Parathyroid adenoma (tissue), 2 donors: ENCODE data around the gene CCN6.
A peak's percentile ranks its signal among the peaks of the same experiment; 100 is the strongest.

Source experiments
- H2AFZ ChIP-seq: fragments of 300-600 bp; sonication (generic); one replicate; pipeline ENCODE4 v1.7.0; 2017; ENCODE audit warnings: antibody characterized with exemption, mild to moderate bottlenecking
- H3K27ac ChIP-seq: fragments of 300-600 bp; sonication (generic); one replicate; pipeline ENCODE4 v1.7.0; 2017
- H3K27me3 ChIP-seq: fragments of 300-600 bp; sonication (generic); one replicate; pipeline ENCODE4 v1.7.0; 2017; ENCODE audit warnings: low read length; ENCODE audit not compliant: control insufficient read depth, insufficient read depth
- H3K36me3 ChIP-seq: fragments of 300-600 bp; sonication (generic); one replicate; pipeline ENCODE4 v1.7.0; 2017; ENCODE audit warnings: low read length; ENCODE audit not compliant: control insufficient read depth, insufficient read depth
- H3K4me1 ChIP-seq: fragments of 300-600 bp; sonication (generic); one replicate; pipeline ENCODE4 v1.7.0; 2017; ENCODE audit warnings: control low read depth
- H3K4me2 ChIP-seq: fragments of 300-600 bp; sonication (generic); one replicate; pipeline ENCODE4 v1.7.0; 2017; ENCODE audit warnings: low read length
- H3K4me3 ChIP-seq: fragments of 300-600 bp; sonication (generic); one replicate; pipeline ENCODE4 v1.7.0; 2017; ENCODE audit warnings: low read depth, low read length
- H3K79me2 ChIP-seq: fragments of 300-600 bp; sonication (generic); one replicate; pipeline ENCODE4 v1.7.0; 2017; ENCODE audit warnings: control low read depth
- H3K9ac ChIP-seq: fragments of 300-600 bp; sonication (generic); one replicate; pipeline ENCODE4 v1.7.0; 2017; ENCODE audit warnings: mild to moderate bottlenecking
- H3K9me3 ChIP-seq: fragments of 300-600 bp; sonication (generic); one replicate; pipeline ENCODE4 v1.7.0; 2017; ENCODE audit warnings: low read length; ENCODE audit not compliant: control insufficient read depth
- TF ChIP-seq, protein P1 (sequence below): fragments of 300-600 bp; sonication (generic); IDR thresholded peaks from one replicate; pipeline ENCODE4 v1.7.0; 2017; ENCODE audit warnings: antibody characterized with exemption, mild to moderate bottlenecking
- donor health status: primary hyperparathyroidism.

Gene CCN6

DNA sequence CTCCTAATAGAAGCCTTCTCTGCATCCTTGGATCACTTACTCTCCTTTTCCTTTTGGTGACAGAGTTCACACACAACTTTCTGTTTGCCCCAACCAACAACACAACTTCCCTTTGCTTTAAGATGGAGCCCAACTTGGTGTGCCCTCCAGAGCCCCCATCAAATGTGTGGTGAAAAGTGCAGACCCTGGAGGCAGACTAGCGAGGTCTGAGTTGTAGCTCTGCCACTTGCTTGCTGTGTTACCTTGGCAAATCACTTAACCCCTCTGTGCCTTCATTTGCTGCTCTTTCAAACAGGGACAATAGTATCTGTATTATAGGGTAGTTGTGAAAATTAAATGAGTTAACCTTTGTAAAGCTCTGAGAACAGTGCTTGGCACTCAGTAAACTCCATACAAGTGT lies 34.3 kb upstream of the CCN6 start:
- Histone ChIP-seq H3K79me2 (no peaks in the 10 kb centered on the region), H3K4me1 (no peaks in the 10 kb centered on the region), H3K4me2 (no peak overlapping the region), H3K9ac (no peak overlapping the region), H3K9me3 (no peaks in the 10 kb centered on the region), H3K36me3 (peaks cover 3% of the 10 kb centered on the region), H3K27me3 (no peaks in the 10 kb centered on the region), H3K27ac (peak overlapping the region; percentile 21), H2AFZ (no peak overlapping the region), H3K4me3 (no peak overlapping the region)
- TF ChIP-seq, protein P1, sequence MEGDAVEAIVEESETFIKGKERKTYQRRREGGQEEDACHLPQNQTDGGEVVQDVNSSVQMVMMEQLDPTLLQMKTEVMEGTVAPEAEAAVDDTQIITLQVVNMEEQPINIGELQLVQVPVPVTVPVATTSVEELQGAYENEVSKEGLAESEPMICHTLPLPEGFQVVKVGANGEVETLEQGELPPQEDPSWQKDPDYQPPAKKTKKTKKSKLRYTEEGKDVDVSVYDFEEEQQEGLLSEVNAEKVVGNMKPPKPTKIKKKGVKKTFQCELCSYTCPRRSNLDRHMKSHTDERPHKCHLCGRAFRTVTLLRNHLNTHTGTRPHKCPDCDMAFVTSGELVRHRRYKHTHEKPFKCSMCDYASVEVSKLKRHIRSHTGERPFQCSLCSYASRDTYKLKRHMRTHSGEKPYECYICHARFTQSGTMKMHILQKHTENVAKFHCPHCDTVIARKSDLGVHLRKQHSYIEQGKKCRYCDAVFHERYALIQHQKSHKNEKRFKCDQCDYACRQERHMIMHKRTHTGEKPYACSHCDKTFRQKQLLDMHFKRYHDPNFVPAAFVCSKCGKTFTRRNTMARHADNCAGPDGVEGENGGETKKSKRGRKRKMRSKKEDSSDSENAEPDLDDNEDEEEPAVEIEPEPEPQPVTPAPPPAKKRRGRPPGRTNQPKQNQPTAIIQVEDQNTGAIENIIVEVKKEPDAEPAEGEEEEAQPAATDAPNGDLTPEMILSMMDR = no peak

DNA sequence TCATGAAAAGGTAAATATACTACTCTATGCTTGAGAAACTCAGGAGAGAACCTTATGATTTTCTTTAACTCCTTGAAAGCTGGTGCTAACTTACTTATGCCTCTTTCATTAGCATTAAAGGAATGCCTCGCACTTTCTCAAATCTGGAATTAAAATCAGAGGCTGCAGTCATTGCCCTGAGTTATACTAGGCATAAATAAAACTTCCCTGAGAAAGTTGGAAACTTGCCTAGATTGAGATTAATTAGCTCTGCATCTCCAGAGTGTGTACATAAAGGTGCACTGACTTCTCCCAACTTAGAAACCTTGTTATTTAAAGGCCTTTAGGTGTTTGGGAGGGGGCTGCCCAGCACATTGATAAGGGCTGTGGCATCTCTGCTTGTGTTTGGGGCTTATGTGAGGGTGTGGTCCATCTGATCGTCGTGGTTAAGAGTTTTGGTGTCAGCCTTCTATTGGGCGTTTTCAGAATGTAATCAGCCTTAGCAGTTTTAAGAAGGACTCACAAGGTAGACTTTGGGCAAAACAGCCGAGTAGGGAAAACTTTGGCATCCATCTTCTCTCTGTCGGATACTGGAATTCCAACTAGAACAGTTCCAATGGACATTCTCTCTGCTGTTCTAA lies 32.1 kb upstream of the CCN6 start:
- Histone ChIP-seq H3K4me2 (no peak overlapping the region), H3K27ac (no peak overlapping the region), H3K9me3 (no peaks in the 10 kb centered on the region), H3K79me2 (no peaks in the 10 kb centered on the region), H3K27me3 (no peaks in the 10 kb centered on the region), H3K4me3 (no peak overlapping the region), H2AFZ (no peak overlapping the region), H3K4me1 (no peaks in the 10 kb centered on the region), H3K9ac (no peak overlapping the region), H3K36me3 (peaks cover 3% of the 10 kb centered on the region)
- TF ChIP-seq, protein P1 = no peak

DNA sequence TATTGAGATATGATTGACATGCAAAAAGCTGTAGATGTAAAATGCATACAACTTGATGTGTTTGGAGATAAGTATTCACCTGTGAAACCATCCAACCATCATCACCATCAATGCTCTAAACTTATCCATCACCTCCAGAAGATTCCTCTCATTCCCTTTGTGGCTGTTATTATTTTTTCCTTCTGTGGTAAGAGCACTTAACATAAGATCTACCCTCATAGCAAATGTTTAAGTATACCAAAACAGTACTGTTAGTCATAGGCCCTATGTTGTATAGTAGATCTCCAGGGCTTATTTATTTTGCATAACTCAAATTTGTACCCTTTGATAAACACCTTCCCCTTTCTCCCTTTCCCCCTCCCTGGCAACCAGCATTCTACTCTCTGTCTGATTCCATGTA lies 31.2 kb upstream of the CCN6 start:
- TF ChIP-seq, protein P1 = no peak
- Histone ChIP-seq H3K9ac (no peak overlapping the region), H3K9me3 (no peaks in the 10 kb centered on the region), H3K4me3 (no peak overlapping the region), H3K4me2 (no peak overlapping the region), H2AFZ (no peak overlapping the region), H3K27ac (no peak overlapping the region), H3K36me3 (peaks cover 3% of the 10 kb centered on the region), H3K4me1 (no peaks in the 10 kb centered on the region), H3K79me2 (no peaks in the 10 kb centered on the region), H3K27me3 (no peaks in the 10 kb centered on the region)

DNA sequence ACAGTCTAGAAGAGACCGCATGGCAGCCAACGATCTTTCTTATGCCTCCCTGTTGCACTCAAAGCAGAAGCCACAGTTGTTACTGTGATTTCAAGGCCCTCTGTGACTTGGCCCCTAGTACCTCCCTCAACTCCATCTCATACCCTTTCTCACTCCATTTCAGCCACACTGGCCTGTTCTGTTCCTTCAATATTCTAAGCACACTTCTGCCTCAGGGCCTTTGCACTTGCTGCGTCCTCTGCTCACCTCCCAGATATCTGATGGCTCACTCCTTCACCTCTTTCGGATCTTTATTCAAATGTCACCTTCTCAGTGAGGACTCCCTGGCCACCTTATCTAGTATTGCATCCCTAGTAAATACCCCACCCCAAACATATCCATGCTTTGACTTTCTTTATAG lies 29.4 kb upstream of the CCN6 start:
- TF ChIP-seq, protein P1 = no peak
- Histone ChIP-seq H2AFZ (no peak overlapping the region), H3K9me3 (no peaks in the 10 kb centered on the region), H3K4me3 (no peak overlapping the region), H3K9ac (no peak overlapping the region), H3K36me3 (peaks cover 3% of the 10 kb centered on the region), H3K4me1 (no peaks in the 10 kb centered on the region), H3K4me2 (no peak overlapping the region), H3K27ac (no peak overlapping the region), H3K27me3 (no peaks in the 10 kb centered on the region), H3K79me2 (no peaks in the 10 kb centered on the region)

DNA sequence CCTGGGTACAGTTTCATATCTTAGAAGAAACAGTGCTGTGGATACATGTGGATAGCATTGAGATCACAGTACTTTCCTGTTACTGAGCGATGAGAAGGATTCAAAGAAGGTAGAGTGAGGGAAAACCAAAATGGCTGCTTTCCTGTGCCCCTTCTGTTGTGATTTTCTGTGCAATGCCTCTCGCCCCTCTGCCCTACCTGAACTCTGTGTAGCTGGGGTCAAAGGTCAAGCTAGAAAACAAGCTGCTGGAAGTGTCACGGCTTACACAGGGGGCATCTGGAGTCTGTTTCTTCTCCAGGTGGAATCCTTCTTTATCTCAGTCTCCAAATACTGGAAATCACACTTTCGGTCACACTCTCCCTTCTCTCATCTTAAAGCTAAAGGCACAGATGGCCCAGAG lies 27.0 kb upstream of the CCN6 start:
- Histone ChIP-seq H3K27me3 (no peaks in the 10 kb centered on the region), H3K9me3 (no peaks in the 10 kb centered on the region), H3K9ac (no peak overlapping the region), H3K4me2 (no peak overlapping the region), H3K4me3 (no peak overlapping the region), H3K4me1 (no peaks in the 10 kb centered on the region), H2AFZ (no peak overlapping the region), H3K27ac (no peak overlapping the region), H3K79me2 (no peaks in the 10 kb centered on the region), H3K36me3 (peaks cover 3% of the 10 kb centered on the region)
- TF ChIP-seq, protein P1 = no peak
